Stimulated activated CD4-positive, alpha-beta T cell treated with anti-CD3 and anti-CD28 coated beads, Interleukin-4, amount 100 ng/mL, for 1 hour (primary cell): ENCODE measurements around the gene KCNE1.
"Not testable (repeated sequence)": the region's sequence is repeated elsewhere in the genome, so short reads cannot be mapped to it uniquely, and the experiment has no call there.

ENCODE experiments used
- DNase-seq: peaks from one replicate; pipeline ENCODE4 v3.0.0-alpha.2; 2020

The KCNE1 gene

DNA sequence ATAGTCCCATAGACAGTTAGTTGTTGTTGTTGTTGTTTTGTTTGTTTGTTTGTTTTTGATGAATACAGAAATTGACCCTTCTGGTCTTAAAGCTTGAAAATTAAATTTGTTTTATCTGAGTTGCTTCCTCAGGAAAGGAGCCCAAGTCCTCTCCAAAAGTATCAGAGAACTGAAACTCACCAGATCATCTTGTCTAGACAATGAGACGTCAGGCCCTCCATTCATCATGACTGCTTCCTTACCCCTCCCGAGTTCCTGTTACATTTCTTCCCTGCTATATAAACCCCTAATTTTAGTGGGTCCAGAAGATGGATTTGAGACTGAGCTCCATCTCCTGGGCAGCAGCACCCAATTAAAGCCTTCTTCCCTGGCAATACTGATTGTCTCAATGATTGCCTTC lies 105.3 kb downstream of the KCNE1 start:
- not testable (repeated sequence) for DNase-seq

DNA sequence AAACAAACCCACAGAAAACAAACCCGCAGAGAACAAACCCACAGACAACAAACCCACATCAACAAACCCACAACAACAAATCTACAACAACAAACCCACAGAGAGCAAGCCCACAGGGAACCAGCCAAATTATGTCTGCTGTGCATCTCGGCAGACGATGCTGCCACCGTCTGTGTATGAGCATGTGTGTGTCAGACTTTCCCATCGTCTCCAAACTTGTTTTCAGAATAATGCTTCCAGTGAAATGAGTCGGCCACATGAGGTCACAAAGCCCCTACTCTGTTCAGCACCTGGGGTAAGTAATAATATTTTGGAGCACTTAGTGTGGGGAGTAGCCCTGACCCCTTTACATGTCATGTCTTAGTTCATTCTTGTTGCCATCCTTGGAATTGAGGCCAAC lies 105.9 kb downstream of the KCNE1 start:
- DNase-seq = not testable (repeated sequence)

DNA sequence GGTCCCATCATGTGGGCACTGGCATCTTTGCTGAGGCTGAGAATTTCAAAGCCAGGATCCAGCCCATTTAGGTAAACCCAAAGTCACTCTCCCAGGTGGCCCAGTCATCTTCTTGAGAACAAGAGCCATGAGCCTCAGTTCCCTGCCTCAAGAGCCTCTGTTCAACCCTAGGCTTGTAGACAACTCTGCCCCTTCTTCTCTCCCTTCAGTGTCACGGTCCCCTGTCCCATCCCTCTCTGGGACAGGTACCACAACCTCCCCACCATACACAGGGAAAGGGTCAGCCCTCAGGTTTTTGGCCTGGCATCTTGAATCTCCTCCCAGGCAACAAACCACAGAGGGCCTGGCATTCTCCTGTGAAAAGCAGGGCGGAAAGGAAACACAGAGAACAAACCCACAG lies 106.3 kb downstream of the KCNE1 start:
- DNase-seq = not testable (repeated sequence)

DNA sequence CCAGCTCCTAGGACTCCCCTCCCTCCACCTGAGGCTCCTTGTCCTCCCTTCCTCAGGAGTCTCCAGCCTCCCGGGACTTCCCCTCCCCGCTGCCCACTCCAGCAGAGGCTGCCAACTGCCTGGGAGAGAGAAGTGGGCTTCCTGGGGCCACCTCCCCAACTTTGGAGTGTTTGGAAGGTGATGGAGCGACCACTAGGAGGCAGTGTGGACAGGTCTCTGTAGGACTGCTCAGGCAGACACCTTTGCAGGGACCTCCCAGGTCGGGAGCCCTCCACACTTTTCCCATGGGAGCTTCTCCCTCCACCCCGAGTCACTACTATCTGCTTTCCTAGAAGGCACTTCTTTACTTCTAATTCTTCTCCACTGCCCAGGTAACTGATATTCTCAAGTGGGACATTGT lies 107.3 kb downstream of the KCNE1 start:
- not testable (repeated sequence) for DNase-seq

DNA sequence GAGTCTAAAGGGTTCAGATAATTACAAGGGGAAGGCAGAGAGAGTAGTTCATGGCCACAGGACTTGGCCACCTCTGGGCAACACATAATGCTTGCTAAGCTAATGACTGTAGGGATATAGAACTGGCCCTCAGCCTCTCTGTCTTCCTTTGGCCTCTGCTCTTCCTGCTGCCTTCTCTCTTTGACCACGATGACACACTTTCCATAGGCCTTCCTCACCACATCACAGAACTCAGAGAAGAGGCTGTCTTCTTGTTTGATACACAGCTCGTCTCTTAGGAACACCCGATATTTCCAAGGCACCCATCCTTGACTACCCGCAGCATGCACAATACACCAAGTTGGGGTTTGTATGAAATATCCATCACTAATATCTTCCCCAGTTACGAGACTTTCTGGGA lies 111.5 kb downstream of the KCNE1 start:
- not testable (repeated sequence) for DNase-seq
